HG02870 (cell line): Measurements from ENCODE around the gene EGFR.
A peak's percentile ranks its signal among the peaks of the same experiment; 100 is the strongest.

ENCODE experiments used
- ATAC-seq: cut with Tn5 transposase; IDR thresholded peaks from one replicate; pipeline ENCODE4 v1.9.1; 2021; ENCODE audit warnings: mild to moderate bottlenecking, moderate library complexity; ENCODE audit not compliant: unreplicated experiment

Gene EGFR

DNA sequence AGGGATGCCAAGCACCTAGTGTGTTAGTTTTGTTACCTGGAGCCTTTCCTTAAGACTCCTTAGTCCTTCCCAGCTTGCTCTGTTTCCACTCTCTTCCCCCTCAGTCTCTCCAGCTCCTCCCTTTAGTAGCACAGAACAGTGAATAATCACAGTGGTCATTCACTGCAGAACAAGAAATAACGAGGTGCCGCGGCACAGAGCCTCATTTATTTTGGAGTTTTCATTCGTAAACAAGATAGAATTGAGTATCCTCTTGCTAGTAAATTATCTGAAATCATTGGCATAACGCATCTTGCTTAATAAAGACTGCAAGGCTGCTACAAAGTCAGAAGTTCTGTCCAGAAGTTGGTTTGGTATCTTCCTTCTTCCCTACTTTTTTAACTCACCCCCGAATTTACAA, 217.0 kb downstream of the EGFR start:
- ATAC-seq = no peak

DNA sequence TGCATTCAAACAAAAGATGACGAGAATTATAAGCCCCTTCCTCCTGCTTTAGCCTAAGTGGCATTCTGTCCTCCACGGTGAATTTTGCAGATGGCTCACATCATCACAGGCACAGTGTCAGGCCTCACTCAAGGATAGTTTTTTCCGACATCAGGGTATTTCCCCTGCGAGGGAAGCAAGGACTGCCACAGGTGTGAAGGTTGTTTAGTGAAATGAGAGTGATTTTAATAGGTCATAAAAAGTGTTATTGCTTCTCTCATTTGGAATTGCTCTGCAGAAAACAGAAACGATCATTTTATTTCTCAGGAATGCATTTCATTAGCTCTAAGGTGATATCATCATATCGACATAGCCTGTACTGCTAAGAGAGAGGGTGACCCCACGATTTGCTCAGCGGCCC, 217.7 kb downstream of the EGFR start:
- no peak for ATAC-seq

DNA sequence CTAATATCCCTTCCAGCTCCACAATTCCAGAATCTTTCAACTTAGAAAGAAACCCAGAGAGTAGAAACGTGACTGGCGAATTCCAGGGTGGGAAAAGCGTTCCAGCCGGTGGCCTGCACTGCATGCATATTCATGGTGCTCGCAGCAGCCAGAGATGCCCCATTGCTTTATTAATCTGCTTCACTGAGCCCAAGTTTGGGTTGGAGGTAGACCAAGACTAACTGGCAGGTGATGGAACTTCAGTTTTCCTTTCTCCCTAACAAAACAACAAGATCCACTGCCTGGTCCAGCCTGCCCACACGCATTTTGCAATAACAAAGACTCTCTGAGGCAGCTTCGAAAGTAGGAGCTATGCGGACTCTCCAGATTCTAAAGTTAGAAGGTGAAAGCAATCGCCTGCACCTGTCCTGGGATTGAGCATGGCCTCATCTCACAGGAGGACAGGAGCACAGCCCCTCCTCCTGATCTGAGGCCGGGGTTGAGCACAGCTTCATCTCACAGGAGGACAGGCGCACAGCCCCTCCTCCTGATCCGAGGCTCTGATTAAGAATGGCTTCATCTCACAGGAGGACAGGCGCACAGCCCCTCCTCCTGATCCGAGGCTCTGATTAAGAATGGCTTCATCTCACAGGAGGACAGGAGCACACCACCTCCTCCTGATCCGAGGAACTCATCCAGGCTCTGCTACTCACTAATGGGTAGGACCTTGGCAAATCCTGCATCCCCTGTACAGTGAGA, 218.5 kb downstream of the EGFR start:
- no peak for ATAC-seq

DNA sequence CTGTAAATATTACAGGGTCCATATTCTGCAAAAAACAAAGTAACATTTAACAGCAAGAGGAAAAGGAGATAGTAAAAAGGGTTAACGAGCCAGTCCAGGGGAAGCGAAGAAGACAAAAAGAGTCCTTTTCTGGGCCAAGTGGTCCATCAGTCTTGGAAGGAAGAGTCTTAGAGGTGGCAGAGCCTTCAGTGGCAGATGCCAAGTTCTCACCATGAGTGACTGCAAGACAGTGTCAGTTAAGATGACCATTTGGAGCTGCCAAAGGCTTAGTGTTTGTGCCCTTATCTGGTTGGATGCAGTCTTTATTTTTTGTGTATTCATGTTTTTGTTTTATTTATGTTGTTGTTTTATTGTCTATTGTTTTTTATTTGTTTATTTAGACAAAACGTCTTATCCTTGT, 220.6 kb downstream of the EGFR start:
- no peak for ATAC-seq

DNA sequence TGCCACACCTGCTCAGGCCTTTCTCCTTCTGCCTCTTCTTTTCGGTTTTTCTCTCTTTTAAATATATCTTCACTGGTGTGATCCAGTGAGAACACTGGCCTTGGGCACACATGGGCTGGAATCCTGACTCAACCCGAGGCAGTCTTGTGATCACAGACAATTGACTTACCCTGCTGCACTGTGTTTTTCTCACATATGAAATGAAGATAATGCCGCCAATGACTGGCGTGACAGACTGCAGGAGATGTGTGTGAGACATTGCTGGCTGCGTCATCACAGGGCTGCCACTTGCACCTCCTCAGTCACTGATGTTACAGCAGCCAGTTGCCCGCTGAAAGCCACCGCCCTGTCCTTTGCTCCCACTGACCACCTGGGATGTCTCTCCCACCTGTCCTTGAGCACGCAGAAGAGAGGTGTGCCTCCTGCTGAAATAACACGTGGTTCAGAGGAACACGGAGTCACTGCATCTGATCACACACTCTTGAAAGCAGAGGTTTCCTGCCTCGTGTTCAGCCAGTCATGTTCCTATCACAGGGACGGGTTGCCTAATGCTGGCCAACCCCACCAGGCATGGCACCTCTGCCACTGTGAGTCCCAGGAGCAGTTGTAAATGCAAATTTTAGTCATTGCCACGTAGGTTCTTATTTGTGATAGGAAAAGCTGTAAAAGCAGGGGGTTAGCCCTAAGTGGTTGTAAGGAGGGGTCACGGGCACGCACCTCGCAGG, 221.8 kb downstream of the EGFR start:
- ATAC-seq = no peak

DNA sequence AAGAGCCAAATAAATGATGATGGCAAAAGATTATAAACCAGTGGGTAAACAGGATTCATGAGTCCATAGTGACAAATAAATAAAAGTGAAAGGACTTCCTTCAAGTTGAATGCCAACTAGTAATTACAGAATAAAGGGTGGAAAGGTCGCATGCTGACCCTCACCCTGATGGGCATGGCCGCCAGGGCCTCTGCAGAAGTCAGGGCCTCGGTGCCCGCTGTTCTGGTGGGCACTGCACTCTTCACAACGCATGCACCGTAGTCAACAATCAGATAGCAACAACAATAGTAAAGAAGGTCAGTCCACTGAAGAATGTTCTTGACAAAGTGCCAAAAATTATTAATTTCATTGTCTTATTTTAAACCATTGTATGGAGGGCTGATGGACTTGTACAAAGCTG, 223.1 kb downstream of the EGFR start:
- ATAC-seq = no peak

DNA sequence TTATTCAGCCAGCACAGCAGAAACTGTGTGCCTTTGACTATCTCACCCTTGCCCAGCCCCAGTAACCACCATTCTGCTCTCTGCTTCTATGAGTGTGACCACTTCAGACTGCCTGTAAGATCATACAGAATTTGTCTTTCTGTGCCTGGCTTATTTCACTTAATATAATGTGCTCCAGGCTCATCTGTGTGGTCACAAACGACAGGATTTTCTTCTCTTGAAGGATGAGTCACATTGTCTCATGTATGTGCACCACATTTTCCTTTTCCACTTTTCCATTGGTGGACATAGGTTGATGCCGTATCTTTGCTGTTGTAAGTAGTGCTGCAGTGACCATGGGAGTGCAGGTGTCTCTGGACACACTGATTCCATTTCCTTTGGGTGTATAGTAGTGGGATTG, 223.8 kb downstream of the EGFR start:
- ATAC-seq = no peak

DNA sequence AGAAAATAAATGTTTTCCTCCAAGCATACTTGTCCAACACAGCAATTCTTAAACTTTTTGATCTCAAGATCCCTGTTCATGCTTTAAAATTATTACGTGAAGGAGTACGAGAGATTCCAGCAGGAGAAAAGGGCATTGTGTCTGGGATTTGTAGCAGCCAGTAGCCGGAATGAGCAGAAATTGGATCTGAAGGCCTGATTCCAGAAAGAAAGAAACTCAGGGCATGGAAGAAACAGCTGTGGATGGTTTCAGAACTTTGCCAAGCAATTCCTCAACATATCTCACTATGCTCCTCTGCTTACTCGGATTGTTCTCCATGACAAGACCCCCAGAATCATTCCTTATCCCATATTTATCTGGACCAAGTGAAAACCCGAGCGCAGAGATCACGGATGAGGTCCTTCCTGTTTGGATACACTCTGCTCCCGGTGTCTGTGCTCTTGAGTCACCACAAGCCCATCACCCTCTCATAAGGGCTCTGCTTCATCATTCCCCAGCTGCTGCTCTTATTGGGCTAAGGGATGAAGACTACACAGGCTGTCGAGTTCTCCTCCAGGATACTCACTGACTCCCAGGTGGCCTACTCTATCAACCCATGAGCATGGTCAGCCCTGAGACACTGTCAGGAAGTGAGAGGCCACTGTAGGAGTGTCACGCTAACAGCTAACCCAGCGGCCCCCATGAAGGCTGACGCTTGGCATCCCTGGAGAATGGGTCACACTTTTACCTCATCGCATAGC, 225.4 kb downstream of the EGFR start:
- no peak for ATAC-seq

DNA sequence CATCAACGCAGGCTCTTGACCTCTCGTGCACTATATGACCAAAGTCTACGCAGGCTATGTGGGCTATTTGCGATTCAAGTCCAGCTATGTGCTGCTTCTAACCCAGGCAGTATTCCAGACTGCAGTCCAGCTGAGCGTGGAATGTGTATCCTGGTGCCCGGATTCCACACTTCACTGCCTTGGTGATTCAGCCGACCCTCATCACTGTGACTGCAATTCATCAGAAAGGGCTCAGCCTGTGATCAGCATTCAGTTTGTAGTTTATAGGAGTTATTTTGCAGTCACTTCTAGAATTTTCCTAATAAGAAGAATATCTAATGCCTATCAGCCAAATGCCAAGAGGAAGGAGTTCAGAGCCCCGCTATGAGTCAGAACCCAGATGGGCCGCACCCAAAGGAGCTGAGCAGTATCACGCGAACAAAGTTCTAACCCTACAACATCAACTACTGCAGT, 226.5 kb downstream of the EGFR start:
- no peak for ATAC-seq

DNA sequence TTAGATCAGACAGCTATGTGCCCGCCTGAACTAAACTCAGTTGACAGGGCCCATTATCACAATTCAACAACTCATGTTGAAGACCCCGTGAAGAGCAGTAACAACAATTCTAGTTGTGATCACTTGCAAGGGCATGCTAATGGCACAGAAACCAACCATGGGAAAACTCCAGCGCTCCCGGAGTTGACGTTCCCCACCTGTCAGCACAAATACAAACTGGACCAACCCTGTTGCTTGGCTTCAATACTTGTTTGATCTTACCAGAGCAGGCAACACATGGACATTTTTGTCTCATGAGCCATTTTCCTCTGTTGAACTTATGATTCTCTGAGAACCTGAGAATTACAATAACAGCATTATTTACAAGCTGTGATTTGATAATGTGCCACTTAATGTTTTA, 227.4 kb downstream of the EGFR start:
- no peak for ATAC-seq

DNA sequence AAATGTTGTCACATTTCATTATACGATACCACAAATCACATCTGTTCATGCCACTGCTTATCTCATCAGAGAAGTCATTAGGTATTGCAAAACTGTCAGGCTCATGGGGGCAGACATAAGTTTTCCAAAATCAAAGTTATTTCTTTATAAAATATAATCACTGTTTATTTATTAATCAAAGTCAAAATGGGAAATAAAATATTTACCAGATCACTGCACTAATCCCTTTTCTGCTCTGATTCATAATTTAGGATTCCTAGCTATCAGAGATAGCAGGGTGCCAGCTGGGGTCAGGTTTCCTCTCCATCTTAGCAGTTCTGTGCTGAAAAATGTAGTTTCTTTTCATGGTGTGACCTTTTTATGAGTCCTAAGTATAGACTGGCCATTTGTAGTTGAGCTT, 228.6 kb downstream of the EGFR start:
- ATAC-seq = no peak

DNA sequence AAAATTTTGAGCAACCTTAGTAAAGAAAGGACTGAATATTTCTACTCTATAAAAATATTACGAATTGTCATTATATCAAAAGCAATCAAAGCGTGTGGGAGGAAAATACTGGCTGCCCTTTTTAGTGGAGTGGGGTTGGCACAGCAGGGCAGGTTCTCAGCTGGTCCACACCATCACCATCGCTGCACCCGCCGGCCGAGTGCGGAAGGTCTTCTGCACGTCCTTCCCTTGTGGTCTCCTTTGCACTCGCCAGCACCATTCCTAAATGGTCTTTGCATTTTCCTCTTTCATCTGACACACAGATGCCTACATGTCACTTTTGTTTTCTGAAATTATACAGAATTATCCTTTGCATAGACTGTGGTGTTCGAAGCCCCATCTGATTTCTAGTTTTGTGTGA, 229.7 kb downstream of the EGFR start:
- ATAC-seq = no peak

DNA sequence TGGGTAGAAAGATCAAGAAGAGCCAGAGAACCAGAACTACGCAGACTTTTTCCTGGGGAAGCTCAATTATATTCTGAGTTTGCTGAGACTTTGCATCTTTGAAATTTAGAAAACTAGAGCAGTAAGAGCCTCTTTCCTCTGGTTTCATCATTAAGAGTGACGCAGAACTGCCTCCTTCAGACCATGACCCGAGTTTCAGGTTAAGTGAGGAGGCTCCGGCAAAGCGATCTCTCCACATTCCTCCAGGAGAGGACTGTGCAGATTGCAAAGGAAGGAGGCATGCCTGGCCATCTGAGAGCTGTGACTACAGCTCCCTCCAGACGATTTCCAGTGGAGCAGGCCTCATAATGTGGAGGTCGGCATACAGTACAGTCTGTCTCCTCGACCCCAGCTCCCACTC, 230.5 kb downstream of the EGFR start:
- ATAC-seq = no peak

DNA sequence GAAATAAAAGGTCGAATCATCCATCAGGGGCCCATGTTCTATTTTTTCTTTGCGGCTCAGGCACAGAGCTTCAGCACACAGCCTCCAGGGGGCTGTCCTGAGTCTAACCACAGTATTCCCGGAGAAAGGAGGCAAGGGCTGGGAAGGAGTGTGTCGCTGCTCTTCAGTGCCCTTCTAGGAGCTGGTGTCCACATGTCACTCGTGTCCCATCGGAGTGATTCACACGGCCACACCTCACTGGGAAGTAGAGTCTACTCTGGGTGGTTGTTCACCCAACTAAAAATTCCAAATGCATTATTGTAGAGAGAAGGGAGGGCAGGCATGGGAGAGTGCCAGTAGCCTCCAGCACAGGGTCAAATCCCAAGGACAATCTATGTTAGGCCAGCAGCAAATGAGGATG, 231.5 kb downstream of the EGFR start:
- ATAC-seq = no peak

DNA sequence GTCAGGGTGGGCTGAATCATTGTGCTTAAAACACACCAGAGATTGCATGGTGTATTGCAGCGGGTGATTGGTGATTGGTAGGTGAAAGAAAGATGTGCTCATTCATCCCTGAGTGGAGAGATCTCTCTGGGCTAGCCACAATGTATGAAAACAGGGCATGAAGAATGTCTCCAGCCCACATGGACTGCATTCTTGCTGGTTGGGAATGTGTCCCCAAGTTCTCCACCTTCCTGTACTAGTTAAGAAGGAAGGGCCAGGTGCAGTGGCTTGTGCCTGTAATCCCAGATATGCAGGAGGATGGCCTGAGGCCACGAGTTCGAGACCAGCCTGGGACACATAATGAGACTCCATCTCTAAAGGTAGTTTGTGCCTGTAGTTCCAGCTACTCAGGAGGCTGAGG, 232.5 kb downstream of the EGFR start:
- ATAC-seq = no peak

DNA sequence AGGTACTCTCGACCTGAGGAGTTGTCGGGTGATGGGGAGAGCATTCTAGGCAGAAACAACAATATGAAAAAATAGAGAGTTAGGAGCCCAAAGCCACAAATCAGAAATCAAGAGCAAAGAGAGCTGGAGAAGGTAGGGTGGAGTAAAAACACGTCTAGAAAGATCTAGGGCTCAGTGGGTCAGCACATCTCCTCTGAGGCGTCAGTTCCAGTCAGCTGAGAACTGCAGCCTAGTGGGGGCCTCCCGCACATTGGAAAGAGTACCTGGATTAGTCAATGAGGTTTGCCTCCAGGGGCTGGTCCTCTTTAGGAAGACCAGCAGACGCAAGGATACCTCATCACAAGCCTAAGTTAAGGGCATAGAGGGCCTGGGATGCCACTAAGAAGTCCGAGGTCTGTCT, 233.1 kb downstream of the EGFR start:
- no peak for ATAC-seq

DNA sequence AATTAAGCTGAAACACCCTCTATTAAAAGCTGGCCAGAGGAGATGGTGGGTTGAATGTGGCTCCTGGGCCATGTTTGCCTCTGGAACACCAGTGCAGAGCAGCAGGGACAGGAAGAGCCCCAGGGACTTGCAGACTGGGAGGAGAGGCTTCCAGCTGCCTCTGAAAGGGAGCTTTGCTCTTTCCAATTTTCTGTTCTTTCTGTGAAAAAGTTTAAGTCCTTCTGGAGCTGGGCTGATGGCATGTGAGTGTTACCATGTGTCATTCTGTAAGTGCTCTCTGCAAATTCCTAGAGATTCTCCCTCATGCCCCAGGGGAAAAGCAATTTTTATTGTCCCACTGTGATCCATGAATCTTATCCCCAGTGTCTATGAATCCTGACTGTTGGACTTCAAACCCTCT, 233.6 kb downstream of the EGFR start:
- no peak for ATAC-seq

DNA sequence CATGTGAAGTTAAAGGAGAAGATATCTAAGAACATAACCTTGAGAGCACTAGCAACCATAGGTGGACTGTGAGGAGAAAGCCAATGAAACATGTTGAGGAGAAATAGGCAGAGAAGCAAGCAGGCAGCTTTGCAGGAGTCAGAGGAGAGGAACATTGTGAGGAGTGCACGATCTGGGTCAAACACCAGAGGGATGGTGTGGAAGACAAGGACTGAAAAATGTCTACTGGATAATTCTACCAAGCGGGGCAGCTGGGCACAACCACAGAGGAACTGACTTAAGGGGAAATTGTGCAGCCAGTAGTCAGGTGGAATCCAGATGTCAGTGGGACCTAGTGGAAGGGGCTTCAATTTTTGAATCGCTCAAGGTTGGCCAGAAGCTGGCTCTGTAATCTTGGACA, 234.4 kb downstream of the EGFR start:
- ATAC-seq = no peak

DNA sequence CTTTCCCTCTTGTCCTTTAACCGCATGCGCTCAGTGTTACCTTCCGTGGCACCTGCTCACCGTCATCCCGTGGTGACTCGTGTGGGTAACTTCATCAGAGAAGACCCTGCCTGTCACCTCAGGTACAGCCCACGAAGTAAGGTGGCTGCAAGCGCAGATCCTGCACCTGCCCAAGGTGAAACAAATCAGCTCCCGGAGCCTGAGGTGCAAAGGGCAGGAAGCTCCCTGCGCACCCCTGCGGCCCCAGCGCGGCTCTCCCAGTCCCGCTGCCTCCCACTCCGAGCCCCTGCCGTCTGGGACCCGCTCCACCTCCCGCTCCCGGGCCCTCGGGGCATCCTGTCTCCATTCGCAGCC, 235.4 kb downstream of the EGFR start:
- no peak for ATAC-seq

DNA sequence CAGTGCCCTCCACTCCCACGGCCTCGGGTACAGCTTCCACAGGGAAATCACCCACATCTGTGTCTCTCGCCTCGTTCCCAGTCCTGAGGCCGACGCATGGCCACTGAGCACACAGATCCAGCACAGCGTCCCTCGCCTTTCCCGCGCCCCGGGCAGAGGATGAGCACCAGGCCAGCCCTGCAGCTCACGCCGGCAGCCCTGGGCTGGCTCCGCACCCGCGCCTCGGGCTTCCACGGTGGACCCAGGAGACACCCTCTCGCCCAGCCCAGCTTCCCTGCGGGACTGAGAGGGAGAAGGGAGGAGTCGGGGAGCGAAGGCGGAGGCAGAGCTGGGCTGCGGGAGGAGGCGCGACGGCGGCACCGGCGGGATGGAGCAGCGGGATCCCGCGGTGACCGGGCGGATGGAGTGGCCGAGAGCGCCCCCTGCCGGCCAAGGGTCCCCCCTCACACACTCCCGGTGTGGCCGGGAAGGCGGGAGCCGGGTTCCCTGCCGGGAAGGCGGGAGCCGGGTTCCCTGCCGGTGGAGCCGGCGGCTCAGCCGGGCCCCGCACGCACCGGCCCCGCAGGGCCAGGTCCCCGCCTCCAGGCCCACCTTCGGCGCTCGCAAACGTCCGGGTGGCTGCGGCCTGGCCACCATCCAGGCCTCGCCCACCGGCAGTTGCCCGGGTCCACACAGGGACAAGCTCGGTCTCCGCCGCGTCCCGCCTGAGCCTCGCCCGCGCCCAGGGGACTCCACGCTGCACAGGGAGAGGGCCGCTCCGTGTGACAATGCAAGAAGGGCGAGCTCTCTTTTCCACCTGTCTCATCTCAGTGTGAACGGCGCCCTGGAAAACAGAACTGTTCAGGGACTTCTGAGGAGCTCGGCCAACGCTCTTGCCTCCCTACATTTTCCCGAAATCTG, 236.0 kb downstream of the EGFR start:
- ATAC-seq = peak; percentile 68
